ENCODE results near the gene KLHDC10.
"Not testable (repeated sequence)": the region's sequence is repeated elsewhere in the genome, so short reads cannot be mapped to it uniquely, and the experiment has no call there.

Gene KLHDC10

GRCh38 chr7:130141884-130142653 lies 71.7 kb downstream of the KLHDC10 start:
- no peak for DNase-seq (ENCODE audit: low read depth)

- DNase-seq (ENCODE audit: low read depth), result no peak
Observed at GRCh38 chr7:130142654-130143333, 72.5 kb downstream of the KLHDC10 start.

GRCh38 chr7:130143334-130143732 lies 73.0 kb downstream of the KLHDC10 start:
- DNase-seq (ENCODE audit: low read depth), result no peak

DNA sequence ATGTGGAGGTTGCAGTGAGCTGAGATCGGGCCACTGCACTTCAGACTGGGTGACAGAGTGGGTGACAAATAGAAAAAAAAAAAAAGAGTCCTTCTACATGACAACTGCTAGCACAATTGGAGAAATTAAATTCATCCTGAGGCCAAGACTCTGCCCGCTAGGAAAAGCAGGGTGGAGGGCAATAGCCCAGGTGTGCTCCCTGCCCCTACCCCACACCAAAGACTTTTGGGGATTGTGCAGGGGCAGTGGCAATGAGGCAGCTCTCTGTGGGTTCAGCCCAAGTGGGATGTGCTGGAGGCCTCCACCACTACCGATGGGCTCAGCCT lies 73.6 kb downstream of the KLHDC10 start:
- DNase-seq (ENCODE audit: low read depth), result no peak

DNA sequence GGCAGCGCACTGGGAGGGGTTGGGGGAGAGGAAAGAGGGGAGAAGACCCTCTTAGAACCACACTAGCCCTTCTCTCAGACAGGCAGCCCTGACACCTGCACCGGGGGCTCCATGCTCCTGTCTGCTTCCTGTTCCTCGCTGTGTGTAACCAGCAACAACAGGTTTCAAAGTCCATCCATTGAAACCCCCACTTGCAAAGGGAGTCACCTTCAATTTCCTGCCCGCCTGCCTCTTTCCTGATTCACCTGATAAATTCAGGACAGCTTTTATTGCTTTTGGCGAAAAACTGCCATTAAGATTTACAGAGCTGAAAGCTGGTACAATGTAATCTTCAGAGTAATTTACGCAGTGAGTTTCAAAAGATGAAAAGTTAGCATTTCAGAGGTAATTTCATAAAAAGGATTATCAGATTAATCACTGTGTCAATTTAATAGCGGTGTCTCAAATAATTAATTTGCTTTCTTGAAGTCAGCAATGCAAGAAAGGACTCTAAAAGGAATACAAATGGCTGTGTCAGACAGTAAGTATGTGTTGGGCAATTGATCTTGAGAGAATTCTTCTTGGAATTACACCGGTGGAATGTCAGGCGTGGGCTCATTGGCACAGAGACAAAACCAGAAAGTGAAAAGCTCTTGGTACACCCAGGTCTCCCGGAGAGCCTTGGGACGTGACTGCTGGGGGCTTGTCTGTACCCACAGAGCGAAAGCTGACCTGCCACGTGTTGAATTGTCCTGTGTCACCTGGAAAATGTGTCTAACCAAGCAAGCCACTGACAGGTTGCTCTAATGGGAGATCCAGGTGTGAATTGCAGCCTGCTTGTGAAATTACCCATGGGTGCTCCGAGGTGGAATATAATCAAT lies 74.2 kb downstream of the KLHDC10 start:
- DNase-seq (ENCODE audit: low read depth), result peak; percentile 17

GRCh38 chr7:130145424-130146100 lies 75.2 kb downstream of the KLHDC10 start:
- no peak for DNase-seq (ENCODE audit: low read depth)

- not testable (repeated sequence) for DNase-seq (ENCODE audit: low read depth)
Observed at GRCh38 chr7:130146142-130146541, 75.8 kb downstream of the KLHDC10 start.

GRCh38 chr7:130146693-130147405 lies 76.5 kb downstream of the KLHDC10 start:
- no peak for DNase-seq (ENCODE audit: low read depth)

DNA sequence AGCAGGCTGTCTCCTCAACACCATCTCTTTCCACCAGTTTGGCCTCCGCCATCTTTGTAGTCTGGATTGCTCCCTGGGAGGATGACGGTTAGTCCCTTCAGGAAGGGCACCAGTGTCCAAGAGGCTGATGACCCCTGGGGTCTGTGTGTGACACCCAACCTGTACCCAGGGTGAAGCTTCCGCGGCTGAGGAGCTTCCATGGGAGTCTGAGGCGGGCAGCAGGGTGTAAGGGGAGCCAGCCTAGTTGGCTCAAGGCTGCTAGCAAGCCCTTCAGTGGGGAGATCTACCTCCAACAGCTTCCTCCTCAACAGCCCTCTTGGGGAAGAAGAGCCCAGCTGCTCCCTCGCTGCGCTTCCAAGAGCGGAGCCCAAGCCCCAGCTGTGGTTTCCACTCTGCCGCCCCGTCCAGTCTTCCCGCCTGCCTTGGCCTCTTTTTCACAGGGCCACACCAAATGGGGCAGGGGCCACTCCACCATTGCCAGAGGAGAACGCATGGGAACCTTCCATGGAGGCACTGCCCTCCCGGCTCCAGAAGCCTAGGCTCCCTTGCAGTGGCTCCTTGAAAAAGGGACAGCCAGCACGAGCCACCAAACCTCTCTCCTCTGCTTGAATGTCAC lies 77.5 kb downstream of the KLHDC10 start:
- DNase-seq (ENCODE audit: low read depth), result no peak

DNA sequence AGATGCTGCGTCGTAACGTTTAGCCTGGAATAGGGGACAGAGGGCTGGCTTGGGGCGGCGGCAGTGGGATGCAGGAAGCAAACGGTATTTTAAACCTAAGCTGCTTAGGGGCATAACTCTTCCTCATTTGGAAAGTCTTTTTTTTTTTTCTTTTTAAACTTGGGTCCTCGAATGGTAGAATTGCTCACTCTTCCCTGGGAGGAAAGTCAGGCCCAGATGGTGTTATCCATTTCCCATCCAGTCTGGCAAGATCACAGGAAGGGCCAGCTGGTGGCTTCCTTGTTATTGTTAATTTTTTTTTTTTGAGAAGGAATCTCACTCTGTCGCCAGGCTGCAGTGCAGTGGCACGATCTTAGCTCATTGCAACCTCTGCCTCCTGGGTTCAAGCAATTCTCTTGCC lies 78.2 kb downstream of the KLHDC10 start:
- peak; percentile 16 for DNase-seq (ENCODE audit: low read depth)

GRCh38 chr7:130149281-130150139 lies 79.2 kb downstream of the KLHDC10 start:
- no peak for DNase-seq (ENCODE audit: low read depth)

- no peak for DNase-seq (ENCODE audit: low read depth)
Observed at GRCh38 chr7:130150587-130150986, 80.3 kb downstream of the KLHDC10 start.

DNA sequence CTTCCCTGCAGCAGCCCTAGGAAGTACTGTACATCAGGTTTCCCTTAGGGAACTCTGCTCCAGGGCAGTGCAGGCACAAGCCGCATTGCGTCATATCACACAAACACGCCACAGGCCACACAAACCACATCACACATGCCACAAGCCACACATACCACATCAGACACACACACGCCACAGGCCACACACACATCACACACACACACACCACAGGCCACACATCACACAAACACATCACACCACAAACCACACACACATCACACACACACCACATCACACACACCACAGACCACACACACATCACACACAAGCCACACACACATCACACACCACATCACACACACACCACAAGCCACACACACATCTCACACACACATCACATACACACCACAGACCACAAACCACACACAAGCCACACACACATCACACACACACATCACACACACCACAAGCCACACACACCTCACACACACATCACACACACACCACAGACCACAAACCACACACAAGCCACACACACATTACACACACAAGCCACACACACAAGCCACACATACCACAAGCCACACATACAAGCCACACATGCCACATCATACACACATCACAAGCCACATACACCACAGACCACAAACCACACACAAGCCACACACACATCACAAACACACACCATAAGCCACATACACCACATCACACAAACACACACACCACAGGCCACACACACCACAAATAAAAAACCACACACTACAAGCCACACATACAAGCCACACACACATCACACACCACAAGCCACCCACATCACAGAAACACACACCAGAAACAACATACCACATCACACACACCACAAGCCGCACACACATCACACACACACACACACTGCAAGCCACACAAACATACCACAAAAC lies 81.5 kb downstream of the KLHDC10 start:
- peak; percentile 62 for DNase-seq (ENCODE audit: low read depth)

DNA sequence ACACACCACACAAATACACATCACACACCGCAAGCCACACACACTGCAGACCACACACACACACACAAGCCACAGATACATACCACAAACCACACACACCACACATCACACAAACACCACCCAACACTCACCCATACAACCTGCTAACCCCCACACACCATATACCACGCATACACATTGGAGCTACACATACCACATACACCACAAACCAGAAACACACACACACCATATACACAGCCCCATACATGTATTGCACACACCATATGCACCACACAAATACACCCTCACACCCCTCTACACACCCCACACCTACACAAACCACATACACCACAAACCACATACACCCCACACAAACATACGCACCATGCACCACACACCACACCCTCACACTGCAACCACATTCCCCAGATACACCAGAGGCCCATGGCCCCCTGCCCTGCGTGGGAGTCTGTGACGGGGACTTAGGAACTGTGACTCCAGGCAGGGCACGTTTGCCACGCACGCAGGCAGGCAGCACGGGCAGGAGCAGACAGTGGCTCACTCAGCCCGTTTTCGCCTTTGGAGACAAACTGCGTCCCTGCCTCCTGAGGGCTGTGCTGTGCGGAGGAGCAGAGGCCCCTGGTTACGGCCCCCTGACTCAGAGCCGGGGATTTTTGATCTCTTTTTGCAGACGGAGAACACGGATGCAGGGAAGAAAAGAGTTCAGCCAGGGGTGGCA lies 82.3 kb downstream of the KLHDC10 start:
- DNase-seq (ENCODE audit: low read depth), result no peak

DNA sequence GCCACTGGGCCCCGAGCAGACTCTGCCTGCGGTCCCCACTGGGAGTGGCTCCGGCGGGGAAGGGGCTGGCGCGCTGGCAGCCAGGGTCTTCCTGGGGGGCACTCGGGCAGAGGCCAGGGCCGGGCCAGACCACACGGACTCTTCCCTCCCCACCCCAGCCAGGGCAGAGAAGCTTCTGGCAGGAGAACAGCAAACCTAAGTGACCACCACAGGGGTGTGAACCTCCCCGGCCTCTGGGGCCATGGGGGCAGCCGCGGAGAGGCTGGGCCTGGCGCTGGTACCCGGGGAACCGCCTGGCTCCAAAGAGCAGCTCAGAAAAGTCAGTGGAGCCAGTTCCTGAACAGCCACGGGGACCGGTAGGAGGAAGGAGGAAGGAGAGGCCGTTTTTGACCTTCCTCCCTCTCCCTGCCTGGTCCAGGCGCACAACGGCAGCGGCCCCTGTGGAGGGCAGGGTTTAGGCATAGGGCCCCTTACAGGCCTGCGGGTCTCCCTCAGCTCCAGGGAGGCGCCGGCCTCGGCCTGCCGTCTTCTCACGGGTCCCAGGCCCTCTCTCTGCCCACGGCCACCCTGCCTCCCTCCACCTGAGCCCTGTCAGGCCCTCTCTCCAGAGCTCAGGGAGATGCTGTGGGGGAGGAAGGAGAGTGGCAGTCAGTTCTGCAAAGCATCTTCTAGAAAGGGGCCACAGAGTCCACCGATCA lies 83.0 kb downstream of the KLHDC10 start:
- no peak for DNase-seq (ENCODE audit: low read depth)

GRCh38 chr7:130154131-130154500 lies 83.8 kb downstream of the KLHDC10 start:
- no peak for DNase-seq (ENCODE audit: low read depth)

- DNase-seq (ENCODE audit: low read depth), result no peak
Observed at GRCh38 chr7:130154501-130155317, 84.4 kb downstream of the KLHDC10 start.

Data from fibroblast of gingiva (primary cell).